CD14-positive monocyte (primary cell): ENCODE measurements around the gene KCNQ1OT1. TPM values are rescaled to one million over a fixed set of nuclear protein-coding genes. Genes with fewer than 3 reads are reported as not detected.

ENCODE experiments used
- DNase-seq, 3 donors: peaks; one replicate each; pipeline ENCODE4 v3.0.0-alpha.2; 2011 to 2022
- H2AFZ ChIP-seq: 2 replicates; pipeline ENCODE4 v1.6.0; 2012; ENCODE audit warnings: mild to moderate bottlenecking, low read depth, low read length, inconsistent platforms; ENCODE audit not compliant: insufficient read depth, poor library complexity, severe bottlenecking
- H3K27ac ChIP-seq, 2 donors: 1 replicate in 1 of 2; 2 replicates in 1 of 2; pipeline ENCODE4 v1.5.1; 2012 to 2013; ENCODE audit warnings: low read length in 2 of 2, control low read depth in 1 of 2, inconsistent platforms in 1 of 2, low read depth in 1 of 2, mild to moderate bottlenecking in 1 of 2
- H3K27me3 ChIP-seq, 2 donors: one replicate each; pipeline versions ENCODE4 v1.6.0 to v1.6.1; 2011 to 2013; ENCODE audit warnings: low read length in 2 of 2; ENCODE audit not compliant: control insufficient read depth in 2 of 2, insufficient read depth in 2 of 2
- H3K36me3 ChIP-seq, 2 donors: replicated peaks in 1 of 2; 1 replicate in 1 of 2; 2 replicates in 1 of 2; pipeline versions ENCODE4 v1.5.1 to v1.6.1; 2012 to 2013; ENCODE audit warnings: low read length in 2 of 2, control low read depth in 1 of 2, inconsistent platforms in 1 of 2, mild to moderate bottlenecking in 1 of 2; ENCODE audit not compliant: insufficient read depth in 2 of 2, control insufficient read depth in 1 of 2
- H3K4me1 ChIP-seq, 2 donors: 1 replicate in 1 of 2; 2 replicates in 1 of 2; pipeline versions ENCODE4 v1.5.1 to v1.6.1; 2012 to 2013; ENCODE audit warnings: low read length in 2 of 2, control low read depth in 1 of 2, inconsistent platforms in 1 of 2, mild to moderate bottlenecking in 1 of 2, moderate library complexity in 1 of 2; ENCODE audit not compliant: insufficient read depth in 2 of 2, control insufficient read depth in 1 of 2
- H3K4me2 ChIP-seq: replicated peaks from 2 replicates; pipeline ENCODE3; 2012; ENCODE audit warnings: low read length, moderate library complexity, mild to moderate bottlenecking; ENCODE audit not compliant: poor library complexity, severe bottlenecking; ENCODE audit errors: extremely low read depth
- H3K4me3 ChIP-seq, 3 experiments: fragments of 200-600 bp in 1 of 3; sonication (generic) in 1 of 3; replicated peaks in 1 of 3; 1 replicate in 2 of 3; 2 replicates in 1 of 3; pipeline ENCODE4 v1.5.1; 2011 to 2013; ENCODE audit warnings: low read length in 3 of 3, mild to moderate bottlenecking in 3 of 3, control low read depth in 2 of 3, low read depth in 2 of 3, inconsistent platforms in 1 of 3, moderate library complexity in 1 of 3
- H3K79me2 ChIP-seq: 2 replicates; pipeline ENCODE4 v1.6.0; 2012; ENCODE audit warnings: mild to moderate bottlenecking, control low read depth, inconsistent platforms, low read length, moderate library complexity; ENCODE audit not compliant: insufficient read depth
- H3K9ac ChIP-seq: 2 replicates; pipeline ENCODE4 v1.6.0; 2017; ENCODE audit warnings: low read length, mild to moderate bottlenecking; ENCODE audit not compliant: insufficient read depth, poor library complexity, severe bottlenecking
- H3K9me3 ChIP-seq, 2 donors: replicated peaks in 1 of 2; 1 replicate in 1 of 2; 2 replicates in 1 of 2; pipeline versions ENCODE4 v1.5.1 to v1.6.1; 2012 to 2013; ENCODE audit warnings: low read length in 2 of 2, control low read depth in 1 of 2; ENCODE audit not compliant: control insufficient read depth in 1 of 2, insufficient read depth in 1 of 2
- H4K20me1 ChIP-seq: 2 replicates; pipeline ENCODE4 v1.6.0; 2012; ENCODE audit warnings: mild to moderate bottlenecking, low read length, control low read depth, moderate library complexity; ENCODE audit not compliant: insufficient read depth
- H3K27ac Mint-ChIP-seq, 7 donors: one replicate each; pipeline ENCODE4 v1.8.0; 2020; ENCODE audit warnings: mild to moderate bottlenecking in 7 of 7, mixed read lengths in 7 of 7, moderate library complexity in 6 of 7, inconsistent platforms in 2 of 7
- H3K27me3 Mint-ChIP-seq, 3 donors: one replicate each; pipeline ENCODE4 v1.8.0; 2021 to 2022; ENCODE audit warnings: low read depth in 3 of 3, mild to moderate bottlenecking in 3 of 3, mixed read lengths in 3 of 3, moderate library complexity in 3 of 3, inconsistent platforms in 1 of 3
- H3K36me3 Mint-ChIP-seq, 2 donors: one replicate each; pipeline ENCODE4 v1.8.0; 2020; ENCODE audit warnings: mixed read lengths in 2 of 2, inconsistent platforms in 1 of 2, mild to moderate bottlenecking in 1 of 2
- H3K4me1 Mint-ChIP-seq: one replicate; pipeline ENCODE4 v1.8.0; 2020; ENCODE audit warnings: mild to moderate bottlenecking, mixed read lengths
- H3K4me3 Mint-ChIP-seq, 2 donors: one replicate each; pipeline ENCODE4 v1.8.0; 2020; ENCODE audit warnings: mild to moderate bottlenecking in 2 of 2, mixed read lengths in 2 of 2, moderate library complexity in 1 of 2
- H3K9me3 Mint-ChIP-seq, 7 donors: one replicate each; pipeline ENCODE4 v1.8.0; 2020 to 2022; ENCODE audit warnings: mixed read lengths in 7 of 7, mild to moderate bottlenecking in 6 of 7, moderate library complexity in 6 of 7, inconsistent platforms in 2 of 7
- WGBS: methylation state at CpG from one replicate; pipeline ENCODE4 v1.1.5; 2013; ENCODE audit warnings: missing lambda C conversion rate; ENCODE audit not compliant: insufficient coverage; 5-methylcytosine and 5-hydroxymethylcytosine counted together
- intact Hi-C, 2 donors: fragments of 100-400 bp; cut with micrococcal nuclease; formaldehyde crosslinking; loops; one replicate each; pipeline versions ENCODE4 v1.15.0 to v1.15.1; 2023
- polyA plus RNA-seq, 3 donors: library from polyadenylated mRNA; depleted of rRNA in 1 of 3; unstranded in 2 of 3; stranded (reverse) in 1 of 3; fragments of 300-500 nt in 2 of 3; fragments of >200 nt in 1 of 3; fragmentation: Illumina TruSeq in 2 of 3; gene quantifications; 1 replicate in 2 of 3; 2 replicates in 1 of 3; pipeline ENCODE4 v1.2.3, GENCODE V29; 2012 to 2021
- TF ChIP-seq, protein P1 (sequence below): fragments of 200-600 bp; IDR thresholded peaks from one replicate; pipeline ENCODE4 v1.8.0; 2022; ENCODE audit warnings: antibody characterized with exemption, mild to moderate bottlenecking

KCNQ1OT1 gene
- polyA plus RNA-seq, 3 donors, result 0.01 to 0.04 (median 0.03) TPM

DNA sequence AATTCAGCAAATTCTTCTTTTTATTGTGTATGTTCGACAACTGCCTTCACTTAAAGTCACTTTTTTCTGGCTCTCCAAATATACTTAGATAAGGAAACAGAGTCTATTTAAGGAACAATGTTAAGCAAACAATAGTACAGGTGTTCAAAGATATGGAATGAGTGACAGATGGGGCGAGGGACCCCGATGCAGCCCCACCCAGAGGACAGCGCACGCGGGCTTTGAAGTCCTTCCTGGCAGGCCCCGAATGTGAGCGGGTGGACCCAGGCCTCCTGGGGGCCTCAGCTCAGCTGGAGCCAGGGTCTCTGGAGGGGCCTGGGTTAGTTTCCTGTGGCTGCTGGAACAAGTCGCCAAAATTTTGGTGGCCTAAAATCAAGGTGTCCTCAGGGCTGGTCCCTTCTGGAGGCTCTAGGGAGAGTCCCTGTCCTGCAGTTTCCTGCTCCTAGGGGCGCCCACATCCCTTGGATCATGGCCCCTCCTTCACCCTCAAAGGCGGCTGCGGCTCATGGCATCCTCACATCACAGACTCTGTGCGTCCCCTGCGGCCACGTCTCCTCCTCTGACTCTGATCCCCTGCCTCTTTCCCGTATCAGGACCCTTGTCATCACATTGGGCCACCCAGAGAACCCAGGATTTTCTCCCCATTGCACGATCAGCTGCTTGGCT, 40.6 kb upstream of the KCNQ1OT1 start:
- H3K4me1 ChIP-seq, result peaks cover 24 to 38% of the 10 kb centered on the region in 2 donors
- Mint-ChIP-seq H3K9me3 (peaks cover 0 to 2% (median 0%) of the 10 kb centered on the region in 7 donors), H3K27ac (no peak overlapping the region), H3K27me3 (peaks cover 0 to 5% (median 1%) of the 10 kb centered on the region in 3 donors), H3K4me3 (no peak overlapping the region), H3K4me1 (peaks cover 33% of the 10 kb centered on the region), H3K36me3 (peaks cover 0 to 5% of the 10 kb centered on the region in 2 donors)
- no peak overlapping the region for H3K4me3 ChIP-seq
- intact Hi-C loops, result no loop called here
- no peak overlapping the region for H2AFZ ChIP-seq
- no peaks in the 10 kb centered on the region for H3K36me3 ChIP-seq
- no peak overlapping the region for H3K9ac ChIP-seq
- TF ChIP-seq, protein P1, sequence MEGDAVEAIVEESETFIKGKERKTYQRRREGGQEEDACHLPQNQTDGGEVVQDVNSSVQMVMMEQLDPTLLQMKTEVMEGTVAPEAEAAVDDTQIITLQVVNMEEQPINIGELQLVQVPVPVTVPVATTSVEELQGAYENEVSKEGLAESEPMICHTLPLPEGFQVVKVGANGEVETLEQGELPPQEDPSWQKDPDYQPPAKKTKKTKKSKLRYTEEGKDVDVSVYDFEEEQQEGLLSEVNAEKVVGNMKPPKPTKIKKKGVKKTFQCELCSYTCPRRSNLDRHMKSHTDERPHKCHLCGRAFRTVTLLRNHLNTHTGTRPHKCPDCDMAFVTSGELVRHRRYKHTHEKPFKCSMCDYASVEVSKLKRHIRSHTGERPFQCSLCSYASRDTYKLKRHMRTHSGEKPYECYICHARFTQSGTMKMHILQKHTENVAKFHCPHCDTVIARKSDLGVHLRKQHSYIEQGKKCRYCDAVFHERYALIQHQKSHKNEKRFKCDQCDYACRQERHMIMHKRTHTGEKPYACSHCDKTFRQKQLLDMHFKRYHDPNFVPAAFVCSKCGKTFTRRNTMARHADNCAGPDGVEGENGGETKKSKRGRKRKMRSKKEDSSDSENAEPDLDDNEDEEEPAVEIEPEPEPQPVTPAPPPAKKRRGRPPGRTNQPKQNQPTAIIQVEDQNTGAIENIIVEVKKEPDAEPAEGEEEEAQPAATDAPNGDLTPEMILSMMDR, result no peak
- H3K79me2 ChIP-seq, result no peaks in the 10 kb centered on the region
- H3K9me3 ChIP-seq, result no peaks in the 10 kb centered on the region
- H3K27ac ChIP-seq, result no peak overlapping the region
- no peaks in the 10 kb centered on the region for H3K27me3 ChIP-seq
- peaks cover 98% of the 10 kb centered on the region for H4K20me1 ChIP-seq
- WGBS, result 88% methylated on average over 14 of the region's 17 CpGs
- DNase-seq, result no peak
- no peak overlapping the region for H3K4me2 ChIP-seq

DNA sequence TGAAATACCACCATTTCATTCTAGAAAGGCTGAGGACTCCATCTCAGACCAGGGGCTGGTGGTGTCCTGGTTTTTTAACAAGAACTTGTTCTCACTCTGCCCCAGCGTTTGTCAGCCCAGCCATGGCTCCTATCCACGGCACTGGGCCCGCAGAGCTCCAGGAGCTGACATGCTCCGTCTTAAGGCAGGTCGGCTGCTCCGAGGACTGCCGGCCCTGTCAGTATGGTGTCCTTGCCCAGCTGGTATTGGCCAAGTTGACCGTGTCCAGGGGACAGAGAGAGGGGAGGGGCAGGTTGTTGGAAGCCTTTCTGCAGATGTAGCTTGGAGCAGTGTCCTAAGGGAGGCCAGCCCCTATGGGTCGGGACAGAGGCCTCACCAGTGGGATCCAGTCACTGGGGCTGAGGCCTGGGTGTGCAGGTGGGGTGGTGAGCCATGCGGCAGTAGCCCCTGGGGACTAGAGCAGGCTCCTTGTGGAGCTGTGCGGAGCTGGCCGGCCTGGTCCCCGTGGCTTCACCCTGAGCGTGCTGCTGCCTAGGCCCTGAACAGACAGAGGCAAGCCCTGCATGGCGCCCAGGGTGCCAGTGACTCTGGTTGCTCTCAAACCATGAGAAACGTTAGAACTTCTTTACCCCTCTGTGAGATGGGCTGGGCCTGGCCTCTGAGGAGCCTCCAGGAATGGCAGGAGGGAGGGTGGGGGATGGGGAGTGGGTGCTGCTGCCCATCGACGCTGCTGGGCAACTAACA, 39.9 kb upstream of the KCNQ1OT1 start:
- Histone ChIP-seq H3K27me3 (no peaks in the 10 kb centered on the region), H3K27ac (no peak overlapping the region), H4K20me1 (peaks cover 98% of the 10 kb centered on the region), H3K4me2 (no peak overlapping the region), H3K79me2 (no peaks in the 10 kb centered on the region), H3K4me3 (no peak overlapping the region), H3K9me3 (no peaks in the 10 kb centered on the region), H3K9ac (no peak overlapping the region), H3K36me3 (no peaks in the 10 kb centered on the region), H2AFZ (no peak overlapping the region), H3K4me1 (peaks cover 24 to 38% of the 10 kb centered on the region in 2 donors)
- H3K4me3 Mint-ChIP-seq, result no peak overlapping the region
- H3K27ac Mint-ChIP-seq, result peak overlapping the region in 1 of 7 donors; percentile 78
- peaks cover 0 to 2% (median 0%) of the 10 kb centered on the region in 7 donors for H3K9me3 Mint-ChIP-seq
- TF ChIP-seq, protein P1, result no peak
- peaks cover 0 to 4% of the 10 kb centered on the region in 2 donors for H3K36me3 Mint-ChIP-seq
- intact Hi-C loops, result no loop called here
- DNase-seq, result no peak
- H3K4me1 Mint-ChIP-seq, result peaks cover 33% of the 10 kb centered on the region
- WGBS, result 99% methylated on average over 15 of the region's 18 CpGs
- H3K27me3 Mint-ChIP-seq, result peaks cover 0 to 4% (median 1%) of the 10 kb centered on the region in 3 donors
